ENCODE results near the gene RSPH9.
"Not testable (repeated sequence)": the region's sequence is repeated elsewhere in the genome, so short reads cannot be mapped to it uniquely, and the experiment has no call there.

Gene RSPH9

GRCh38 chr6:43629104-43629504, 15.7 kb upstream of the RSPH9 start, which contains the start of gene GTPBP2:
TSS of gene GTPBP2 (minus strand) at chr6:43629264. CDS start at chr6:43629162, 102 bp downstream.
- DNase-seq (ENCODE audit: low read depth), result peak; percentile 95

GRCh38 chr6:43629505-43630300, 15.1 kb upstream of the RSPH9 start:
- DNase-seq (ENCODE audit: low read depth), result peak; percentile 92

GRCh38 chr6:43630980-43631619, 13.7 kb upstream of the RSPH9 start:
- no peak for DNase-seq (ENCODE audit: low read depth)

- not testable (repeated sequence) for DNase-seq (ENCODE audit: low read depth)
Observed at GRCh38 chr6:43633002-43633401, 11.8 kb upstream of the RSPH9 start.

GRCh38 chr6:43634702-43635303, 10.0 kb upstream of the RSPH9 start:
- DNase-seq (ENCODE audit: low read depth), result no peak

GRCh38 chr6:43635387-43636307, 9.2 kb upstream of the RSPH9 start, which contains the start of gene MAD2L1BP:
TSS of gene MAD2L1BP (plus strand) at chr6:43635840. CDS start at chr6:43635876, 36 bp downstream.
- DNase-seq (ENCODE audit: low read depth), result no peak

- DNase-seq (ENCODE audit: low read depth), result no peak
Observed at GRCh38 chr6:43636308-43636659, 8.6 kb upstream of the RSPH9 start.

GRCh38 chr6:43639984-43640800, 4.6 kb upstream of the RSPH9 start:
- DNase-seq (ENCODE audit: low read depth), result no peak

- DNase-seq (ENCODE audit: low read depth), result no peak
Observed at GRCh38 chr6:43645613-43645964, 753 bp downstream of the RSPH9 start.

GRCh38 chr6:43647613-43648012, 2.8 kb downstream of the RSPH9 start:
- DNase-seq (ENCODE audit: low read depth), result no peak

GRCh38 chr6:43648248-43648647, 3.4 kb downstream of the RSPH9 start:
- DNase-seq (ENCODE audit: low read depth), result no peak

GRCh38 chr6:43652822-43653221, 8.0 kb downstream of the RSPH9 start:
- not testable (repeated sequence) for DNase-seq (ENCODE audit: low read depth)

- no peak for DNase-seq (ENCODE audit: low read depth)
Observed at GRCh38 chr6:43657221-43657802, 12.5 kb downstream of the RSPH9 start.

- no peak for DNase-seq (ENCODE audit: low read depth)
Observed at GRCh38 chr6:43658161-43658560, 13.3 kb downstream of the RSPH9 start.

GRCh38 chr6:43662948-43663347, 18.1 kb downstream of the RSPH9 start:
- DNase-seq (ENCODE audit: low read depth), result not testable (repeated sequence)

- no peak for DNase-seq (ENCODE audit: low read depth)
Observed at GRCh38 chr6:43665376-43665775, 20.5 kb downstream of the RSPH9 start.

- no peak for DNase-seq (ENCODE audit: low read depth)
Observed at GRCh38 chr6:43666196-43666920, 21.5 kb downstream of the RSPH9 start.

GRCh38 chr6:43667245-43668150, 22.7 kb downstream of the RSPH9 start:
- DNase-seq (ENCODE audit: low read depth), result no peak

Measured in non-pigmented ciliary epithelial cell (primary cell).